Heart left ventricle (tissue), 13 donors: Measurements from ENCODE around the gene ARVCF.

ENCODE experiments used
- POLR2A ChIP-seq, 2 donors: fragments of 450-650 bp; IDR thresholded peaks; one replicate each; pipeline ENCODE4 v1.6.1; 2017; ENCODE audit warnings: antibody characterized with exemption in 2 of 2, mild to moderate bottlenecking in 2 of 2, moderate library complexity in 2 of 2
- TF ChIP-seq, protein P1 (sequence below), 12 donors: fragments of 200-600 bp; sonication (generic) in 4 of 12; IDR thresholded peaks; one replicate each; pipeline versions ENCODE4 v1.5.0 to v1.8.0; 2018 to 2022; ENCODE audit warnings: antibody characterized with exemption in 12 of 12, mild to moderate bottlenecking in 5 of 12
- donor health status: ischemic (EF 13 %, LVEDD 7.1; RV severe dilation, severe dysfunction).
- donor health status: DM: no; HTN: yes; CAD: no.
- donor health status: DM: no; HTN: no; CAD: no.
- donor health status: ischemic (EF 25% LVEDD 6.9; RV normal size, moderate dysfunction).
- donor health status: ischemic (EF 25% LVEDD 5.7; RV mildly dilated, moderate dysfunction).
- donor health status: ischemic (EF 35%, LVEDD 5.7; RV mildly dilated, moderate dysfunction).
- donor health status: nonischemic (EF 11% LVEDD 7.7; RV severe dilation, severe dysfunction).
- donor health status: DM: yes; HTN: yes; CAD: no.
- donor health status: PGD.
- donor health status: ischemic (EF 29% LVEDD 5.4; RV normal size, mild dysfunction).
- donor health status: nonischemic (EF 23%, LVEDD 6.1; RV moderate dilation, normal function).

DNA sequence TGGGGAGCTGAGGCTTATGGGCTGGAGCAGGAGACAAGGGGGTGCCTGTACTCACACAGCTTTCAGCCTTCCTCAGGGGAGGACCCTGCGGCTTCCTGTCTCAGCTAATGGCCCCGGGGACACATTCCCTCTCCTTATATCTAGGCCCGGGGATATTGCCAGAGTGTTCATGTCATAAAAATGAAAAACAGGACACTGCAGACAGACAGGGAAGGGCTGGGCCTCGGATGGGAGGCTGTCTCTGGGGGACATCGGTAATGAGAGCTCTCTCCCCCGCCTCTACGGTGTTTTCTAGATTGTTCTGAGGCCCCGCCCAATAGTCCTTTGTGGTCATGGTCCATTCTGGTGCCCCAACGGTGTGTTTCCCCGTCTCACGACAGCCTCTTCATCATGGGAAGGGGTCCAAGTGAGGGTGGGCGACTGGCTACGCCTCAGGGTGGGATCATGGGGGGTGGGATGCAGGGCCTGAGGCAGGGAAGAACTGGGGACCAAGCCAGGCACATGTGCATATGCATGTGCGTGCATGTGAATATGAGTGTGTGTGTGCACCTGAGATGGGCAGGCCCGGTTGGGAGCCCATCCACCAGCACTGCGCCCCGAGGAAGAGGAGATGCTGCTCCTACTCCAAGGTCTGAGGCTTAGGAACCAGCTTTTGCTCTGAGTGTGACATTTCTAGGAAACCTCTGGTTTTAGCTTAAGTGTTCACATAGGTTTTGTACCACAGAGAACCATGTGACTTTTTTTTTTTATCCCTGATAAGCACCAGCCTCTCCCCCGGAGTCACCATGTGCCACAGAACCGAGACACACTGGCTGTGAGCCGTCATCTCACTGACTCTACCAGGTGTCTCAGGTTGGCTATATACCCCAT is 5.3 kb downstream of the ARVCF start:
- no peak for TF ChIP-seq POLR2A (IDR thresholded peaks at IDR 0.05)
- TF ChIP-seq, protein P1, sequence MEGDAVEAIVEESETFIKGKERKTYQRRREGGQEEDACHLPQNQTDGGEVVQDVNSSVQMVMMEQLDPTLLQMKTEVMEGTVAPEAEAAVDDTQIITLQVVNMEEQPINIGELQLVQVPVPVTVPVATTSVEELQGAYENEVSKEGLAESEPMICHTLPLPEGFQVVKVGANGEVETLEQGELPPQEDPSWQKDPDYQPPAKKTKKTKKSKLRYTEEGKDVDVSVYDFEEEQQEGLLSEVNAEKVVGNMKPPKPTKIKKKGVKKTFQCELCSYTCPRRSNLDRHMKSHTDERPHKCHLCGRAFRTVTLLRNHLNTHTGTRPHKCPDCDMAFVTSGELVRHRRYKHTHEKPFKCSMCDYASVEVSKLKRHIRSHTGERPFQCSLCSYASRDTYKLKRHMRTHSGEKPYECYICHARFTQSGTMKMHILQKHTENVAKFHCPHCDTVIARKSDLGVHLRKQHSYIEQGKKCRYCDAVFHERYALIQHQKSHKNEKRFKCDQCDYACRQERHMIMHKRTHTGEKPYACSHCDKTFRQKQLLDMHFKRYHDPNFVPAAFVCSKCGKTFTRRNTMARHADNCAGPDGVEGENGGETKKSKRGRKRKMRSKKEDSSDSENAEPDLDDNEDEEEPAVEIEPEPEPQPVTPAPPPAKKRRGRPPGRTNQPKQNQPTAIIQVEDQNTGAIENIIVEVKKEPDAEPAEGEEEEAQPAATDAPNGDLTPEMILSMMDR (IDR thresholded peaks at IDR 0.05), result no peak
